NB4 (cell line): ENCODE data around the gene DMRTB1.

Experiments used
- DNase-seq: peaks from one replicate; pipeline ENCODE4 v3.0.0; 2010; ENCODE audit warnings: low read depth
- H3K4me3 ChIP-seq: one replicate; pipeline ENCODE4 v1.5.1; 2011; ENCODE audit warnings: mild to moderate bottlenecking, low read depth, low read length, moderate library complexity
- MYC ChIP-seq: IDR thresholded peaks from 2 replicates; pipeline ENCODE4 v1.6.1; 2011; ENCODE audit warnings: low read depth, low read length
- POLR2A ChIP-seq: IDR thresholded peaks from 2 replicates; pipeline ENCODE4 v1.6.1; 2011; ENCODE audit warnings: mild to moderate bottlenecking; ENCODE audit not compliant: insufficient read length; ENCODE audit errors: extremely low read depth
- TF ChIP-seq, protein P1 (sequence below): IDR thresholded peaks from 2 replicates; pipeline ENCODE4 v1.6.1; 2011; ENCODE audit warnings: low read depth, low read length
- TF ChIP-seq, protein P2 (sequence below): IDR thresholded peaks from one replicate; pipeline ENCODE4 v1.5.1; 2012; ENCODE audit warnings: low read depth, low read length

DMRTB1 gene

DNA sequence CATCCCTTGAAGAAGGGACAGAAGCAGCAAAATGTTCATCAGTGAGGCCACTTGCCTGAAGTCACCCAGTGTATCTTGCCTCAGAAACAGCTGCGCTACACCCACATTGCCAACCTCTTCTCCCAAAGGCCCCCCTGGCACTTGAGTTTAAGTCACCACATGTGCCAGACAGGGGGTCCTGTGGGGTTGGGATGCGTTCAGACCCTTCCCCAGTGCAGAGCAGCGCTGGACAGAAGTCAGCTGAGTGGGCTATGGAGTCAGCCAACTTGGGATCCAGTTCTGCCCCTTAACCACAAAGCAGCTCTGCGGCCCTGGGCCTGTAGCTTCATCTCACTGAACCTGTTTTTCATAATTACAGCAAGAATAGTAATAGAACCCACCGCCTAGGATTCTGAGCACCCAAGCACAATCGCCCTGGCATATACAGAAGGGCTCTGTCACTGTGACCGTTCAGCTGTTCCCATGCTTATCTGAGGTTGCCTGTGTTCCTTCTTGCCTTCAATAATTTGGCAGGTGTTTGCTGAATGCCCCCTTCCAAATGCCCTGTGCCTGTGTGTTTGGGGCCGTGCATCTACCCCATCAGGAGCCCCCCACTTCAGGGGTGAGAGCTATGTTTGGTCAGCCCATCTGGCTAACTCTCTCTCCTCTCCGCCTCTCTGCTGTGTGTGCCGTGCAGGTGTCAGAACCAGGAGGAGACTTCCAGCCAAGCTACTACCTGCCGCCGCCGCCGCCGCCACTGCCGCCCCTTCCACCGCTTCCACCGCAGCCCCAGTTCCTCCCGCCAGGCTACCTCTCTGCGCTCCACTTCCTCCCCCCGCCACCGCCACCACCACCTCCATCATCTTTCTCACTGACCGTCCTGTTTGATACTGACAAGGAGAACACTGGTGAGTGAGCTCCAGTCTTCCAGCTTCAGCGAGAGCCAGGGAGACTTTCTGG lies 5.0 kb downstream of the DMRTB1 start:
- DNase-seq, result no peak
- H3K4me3 ChIP-seq, result no peak overlapping the region
- TF ChIP-seq, protein P1, sequence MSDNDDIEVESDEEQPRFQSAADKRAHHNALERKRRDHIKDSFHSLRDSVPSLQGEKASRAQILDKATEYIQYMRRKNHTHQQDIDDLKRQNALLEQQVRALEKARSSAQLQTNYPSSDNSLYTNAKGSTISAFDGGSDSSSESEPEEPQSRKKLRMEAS, result no peak
- TF ChIP-seq MYC (no peak), POLR2A (no peak)
- TF ChIP-seq, protein P2, sequence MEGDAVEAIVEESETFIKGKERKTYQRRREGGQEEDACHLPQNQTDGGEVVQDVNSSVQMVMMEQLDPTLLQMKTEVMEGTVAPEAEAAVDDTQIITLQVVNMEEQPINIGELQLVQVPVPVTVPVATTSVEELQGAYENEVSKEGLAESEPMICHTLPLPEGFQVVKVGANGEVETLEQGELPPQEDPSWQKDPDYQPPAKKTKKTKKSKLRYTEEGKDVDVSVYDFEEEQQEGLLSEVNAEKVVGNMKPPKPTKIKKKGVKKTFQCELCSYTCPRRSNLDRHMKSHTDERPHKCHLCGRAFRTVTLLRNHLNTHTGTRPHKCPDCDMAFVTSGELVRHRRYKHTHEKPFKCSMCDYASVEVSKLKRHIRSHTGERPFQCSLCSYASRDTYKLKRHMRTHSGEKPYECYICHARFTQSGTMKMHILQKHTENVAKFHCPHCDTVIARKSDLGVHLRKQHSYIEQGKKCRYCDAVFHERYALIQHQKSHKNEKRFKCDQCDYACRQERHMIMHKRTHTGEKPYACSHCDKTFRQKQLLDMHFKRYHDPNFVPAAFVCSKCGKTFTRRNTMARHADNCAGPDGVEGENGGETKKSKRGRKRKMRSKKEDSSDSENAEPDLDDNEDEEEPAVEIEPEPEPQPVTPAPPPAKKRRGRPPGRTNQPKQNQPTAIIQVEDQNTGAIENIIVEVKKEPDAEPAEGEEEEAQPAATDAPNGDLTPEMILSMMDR, result no peak

DNA sequence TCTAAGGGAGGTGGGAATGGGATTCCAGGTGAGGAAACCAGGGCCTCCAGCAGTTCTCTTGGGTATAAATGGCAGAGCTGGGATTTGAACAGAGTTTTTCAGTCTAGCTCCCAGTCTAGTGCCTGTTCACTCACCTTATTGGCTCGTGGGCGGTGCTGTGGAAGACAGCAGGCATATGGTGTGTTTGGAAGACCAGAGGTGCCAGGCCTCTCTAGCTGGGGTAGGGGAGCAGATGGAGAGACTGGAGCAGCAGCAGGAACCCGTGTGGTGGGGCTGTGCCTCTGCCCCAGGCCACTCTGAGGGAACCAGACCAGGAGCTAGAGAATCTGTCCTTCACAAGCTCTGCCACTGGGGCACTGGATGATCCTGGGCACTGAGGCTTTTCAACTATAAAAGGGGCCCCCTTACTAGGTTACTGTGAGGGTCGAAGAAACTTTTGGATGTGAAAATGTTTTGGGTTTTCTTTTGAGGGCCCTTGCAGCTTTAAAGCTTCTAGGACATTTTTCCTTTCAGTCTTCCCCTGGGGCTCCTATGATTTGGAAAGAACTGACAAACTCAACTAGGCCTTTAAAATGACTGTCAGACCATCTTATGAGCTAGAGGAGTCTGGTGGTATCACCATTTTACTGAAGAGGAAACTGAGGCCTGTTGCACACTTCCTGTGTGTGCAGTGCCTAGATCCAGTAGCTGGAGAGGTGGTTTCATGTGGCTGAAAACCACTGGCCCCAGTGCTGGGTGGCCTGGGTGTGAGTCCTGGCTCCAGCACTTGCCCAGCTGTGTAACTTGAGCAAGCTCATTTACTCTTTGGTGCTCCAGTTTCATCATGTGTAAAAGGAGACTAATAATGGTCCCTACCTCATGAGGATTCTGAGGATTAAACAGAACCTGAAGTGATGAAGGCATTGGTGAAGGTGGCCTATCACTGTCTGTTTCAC lies 6.1 kb downstream of the DMRTB1 start:
- TF ChIP-seq MYC, result no peak
- TF ChIP-seq, protein P2, result no peak
- TF ChIP-seq POLR2A, result no peak
- TF ChIP-seq, protein P1, result no peak
- H3K4me3 ChIP-seq, result no peak overlapping the region
- no peak for DNase-seq

DNA sequence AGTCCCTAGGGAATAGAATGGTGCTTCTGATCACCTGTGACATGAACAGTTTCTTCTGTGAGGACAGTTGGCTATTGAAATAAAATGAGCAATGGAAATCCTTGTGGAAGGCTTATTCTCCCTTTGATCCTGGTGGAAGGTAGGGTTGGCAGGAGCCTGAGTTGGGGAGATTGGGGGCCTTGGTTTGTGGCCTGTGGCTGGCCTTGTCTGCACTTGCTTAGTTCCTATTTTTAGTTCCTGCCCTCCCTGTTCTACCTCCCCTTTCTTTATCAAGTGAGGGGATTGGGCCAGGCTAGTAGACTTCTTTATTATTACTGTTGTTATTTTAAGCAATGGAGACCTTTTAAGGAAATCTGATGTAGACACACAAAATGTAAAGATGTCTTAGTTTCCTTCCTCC lies 8.2 kb downstream of the DMRTB1 start:
- TF ChIP-seq, protein P1, result no peak
- no peak for TF ChIP-seq POLR2A
- TF ChIP-seq MYC, result no peak
- TF ChIP-seq, protein P2, result no peak
- DNase-seq, result peak; percentile 35
- no peak overlapping the region for H3K4me3 ChIP-seq

DNA sequence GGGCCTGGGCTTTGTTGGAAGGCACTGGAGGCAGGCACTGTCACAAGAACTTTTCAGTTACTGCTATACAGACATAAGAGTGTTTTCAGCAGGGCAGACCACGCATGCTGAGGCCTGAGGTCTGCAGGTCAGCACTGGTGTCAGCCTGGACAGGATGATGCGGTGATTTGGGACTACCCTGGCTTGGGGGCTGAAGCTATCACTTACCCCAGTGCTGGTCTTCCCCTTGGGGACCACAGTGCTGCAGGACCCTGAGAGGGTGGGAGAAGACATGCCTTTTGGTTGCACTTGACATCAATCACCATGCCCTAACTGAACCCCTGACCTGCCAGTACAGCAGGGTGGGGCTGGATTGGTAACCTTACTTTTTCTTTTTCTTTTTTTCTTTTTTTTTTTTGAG lies 9.2 kb downstream of the DMRTB1 start:
- no peak for TF ChIP-seq MYC
- TF ChIP-seq, protein P2, result no peak
- TF ChIP-seq, protein P1, result no peak
- no peak for TF ChIP-seq POLR2A
- no peak overlapping the region for H3K4me3 ChIP-seq
- no peak for DNase-seq

DNA sequence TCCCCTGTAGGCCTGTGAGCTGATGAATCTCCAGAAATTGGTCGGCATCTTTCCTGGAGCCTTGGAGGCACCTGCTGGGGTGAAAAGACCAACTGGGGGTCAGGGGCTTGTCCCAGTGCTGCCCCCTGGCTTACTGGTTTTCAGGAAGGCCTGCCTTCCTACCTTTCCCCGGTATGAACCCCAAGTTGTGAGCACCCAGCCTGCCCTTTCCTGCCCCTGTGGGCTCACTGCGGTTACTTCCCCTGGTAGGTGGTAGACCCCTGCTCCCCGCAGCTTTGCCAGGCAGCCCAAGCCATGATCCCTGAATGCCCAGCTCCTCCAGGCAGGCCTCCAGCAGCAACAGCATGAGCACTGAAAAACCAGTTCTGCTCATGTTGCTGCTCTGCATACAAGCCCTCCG lies 10.2 kb downstream of the DMRTB1 start:
- no peak overlapping the region for H3K4me3 ChIP-seq
- TF ChIP-seq, protein P1, result no peak
- TF ChIP-seq, protein P2, result no peak
- TF ChIP-seq POLR2A (no peak), MYC (no peak)
- no peak for DNase-seq
